Transverse colon (tissue), 4 donors: ENCODE results near the gene STX12.

Source experiments
- CTCF ChIP-seq, 5 experiments: fragments of 200-600 bp in 3 of 5; fragments of 450-650 bp in 2 of 5; sonication (generic) in 3 of 5; IDR thresholded peaks; 1 replicate in 2 of 5; 2 replicates in 3 of 5; pipeline ENCODE4 v1.5.1; 2016 to 2017; ENCODE audit warnings: antibody characterized with exemption in 5 of 5, inconsistent platforms in 3 of 5, mild to moderate bottlenecking in 2 of 5, moderate library complexity in 1 of 5
- EP300 ChIP-seq: sonication (generic); formaldehyde crosslinking; IDR thresholded peaks from one replicate; pipeline ENCODE4 v1.6.1; 2017; ENCODE audit warnings: antibody characterized with exemption, low read depth
- POLR2AphosphoS5 ChIP-seq, 3 donors: sonication (generic); formaldehyde crosslinking; IDR thresholded peaks; one replicate each; pipeline ENCODE4 v1.6.1; 2016; ENCODE audit warnings: antibody characterized with exemption in 3 of 3

- TF ChIP-seq POLR2AphosphoS5 (IDR thresholded peaks at IDR 0.05) (no peak), CTCF (IDR thresholded peaks at IDR 0.05) (no peak), EP300 (no peak)
These were observed 48.1 kb upstream of the STX12 start for GRCh38 chr1:27724961-27725373.
